HG03066 (cell line): ENCODE data around the gene WFIKKN1.

Experiments
- ATAC-seq: cut with Tn5 transposase; IDR thresholded peaks from one replicate; pipeline ENCODE4 v1.9.1; 2021; ENCODE audit warnings: low read depth; ENCODE audit not compliant: unreplicated experiment

WFIKKN1 gene

GRCh38 chr16:652454-653305 is 21.9 kb downstream of the WFIKKN1 start:
- ATAC-seq = no peak

GRCh38 chr16:654034-654433 is 23.2 kb downstream of the WFIKKN1 start:
- no peak for ATAC-seq

GRCh38 chr16:657487-657886 is 26.7 kb downstream of the WFIKKN1 start:
- ATAC-seq = no peak

- no peak for ATAC-seq
Measured at GRCh38 chr16:658679-659571, 28.1 kb downstream of the WFIKKN1 start.

GRCh38 chr16:659618-660017 is 28.8 kb downstream of the WFIKKN1 start:
- no peak for ATAC-seq

GRCh38 chr16:660132-660458 is 29.3 kb downstream of the WFIKKN1 start:
- no peak for ATAC-seq

GRCh38 chr16:660459-661183 is 29.8 kb downstream of the WFIKKN1 start:
- peak; percentile 63 for ATAC-seq

GRCh38 chr16:661184-661821 is 30.5 kb downstream of the WFIKKN1 start:
- no peak for ATAC-seq

- ATAC-seq = no peak
Measured at GRCh38 chr16:662095-662494, 31.3 kb downstream of the WFIKKN1 start.

- no peak for ATAC-seq
Measured at GRCh38 chr16:662597-662996, 31.8 kb downstream of the WFIKKN1 start.

- ATAC-seq = no peak
Measured at GRCh38 chr16:666572-666971, 35.8 kb downstream of the WFIKKN1 start.

GRCh38 chr16:667113-667779 is 36.5 kb downstream of the WFIKKN1 start:
- ATAC-seq = no peak

- ATAC-seq = peak; percentile 77
Measured at GRCh38 chr16:667780-668518, 37.2 kb downstream of the WFIKKN1 start, which contains the start of gene RHOT2. TSS of gene RHOT2 (plus strand) at chr16:668132. CDS start at chr16:668200, 68 bp downstream.

GRCh38 chr16:668519-669171 is 37.9 kb downstream of the WFIKKN1 start:
- ATAC-seq = peak; percentile 14

- ATAC-seq = no peak
Measured at GRCh38 chr16:669666-670065, 38.9 kb downstream of the WFIKKN1 start.

GRCh38 chr16:670485-671352 is 39.9 kb downstream of the WFIKKN1 start:
- ATAC-seq = no peak

- no peak for ATAC-seq
Measured at GRCh38 chr16:671353-672131, 40.8 kb downstream of the WFIKKN1 start.
